GM19035 (cell line): ENCODE results near the gene CLTCL1.

Experiments used
- ATAC-seq: cut with Tn5 transposase; IDR thresholded peaks from one replicate; pipeline ENCODE4 v1.9.1; 2021; ENCODE audit not compliant: unreplicated experiment

The CLTCL1 gene

GRCh38 chr22:19133561-19133960 is 158.0 kb downstream of the CLTCL1 start:
- ATAC-seq, result no peak

- ATAC-seq, result no peak
Measured at GRCh38 chr22:19132693-19133400, 158.7 kb downstream of the CLTCL1 start.

GRCh38 chr22:19132153-19132552 is 159.4 kb downstream of the CLTCL1 start:
- ATAC-seq, result no peak

DNA sequence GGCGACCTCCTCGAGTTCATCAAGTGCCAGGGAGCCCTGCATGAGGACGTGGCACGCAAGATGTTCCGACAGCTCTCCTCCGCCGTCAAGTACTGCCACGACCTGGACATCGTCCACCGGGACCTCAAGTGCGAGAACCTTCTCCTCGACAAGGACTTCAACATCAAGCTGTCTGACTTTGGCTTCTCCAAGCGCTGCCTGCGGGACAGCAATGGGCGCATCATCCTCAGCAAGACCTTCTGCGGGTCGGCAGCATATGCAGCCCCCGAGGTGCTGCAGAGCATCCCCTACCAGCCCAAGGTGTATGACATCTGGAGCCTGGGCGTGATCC is 159.9 kb downstream of the CLTCL1 start:
- ATAC-seq, result no peak

DNA sequence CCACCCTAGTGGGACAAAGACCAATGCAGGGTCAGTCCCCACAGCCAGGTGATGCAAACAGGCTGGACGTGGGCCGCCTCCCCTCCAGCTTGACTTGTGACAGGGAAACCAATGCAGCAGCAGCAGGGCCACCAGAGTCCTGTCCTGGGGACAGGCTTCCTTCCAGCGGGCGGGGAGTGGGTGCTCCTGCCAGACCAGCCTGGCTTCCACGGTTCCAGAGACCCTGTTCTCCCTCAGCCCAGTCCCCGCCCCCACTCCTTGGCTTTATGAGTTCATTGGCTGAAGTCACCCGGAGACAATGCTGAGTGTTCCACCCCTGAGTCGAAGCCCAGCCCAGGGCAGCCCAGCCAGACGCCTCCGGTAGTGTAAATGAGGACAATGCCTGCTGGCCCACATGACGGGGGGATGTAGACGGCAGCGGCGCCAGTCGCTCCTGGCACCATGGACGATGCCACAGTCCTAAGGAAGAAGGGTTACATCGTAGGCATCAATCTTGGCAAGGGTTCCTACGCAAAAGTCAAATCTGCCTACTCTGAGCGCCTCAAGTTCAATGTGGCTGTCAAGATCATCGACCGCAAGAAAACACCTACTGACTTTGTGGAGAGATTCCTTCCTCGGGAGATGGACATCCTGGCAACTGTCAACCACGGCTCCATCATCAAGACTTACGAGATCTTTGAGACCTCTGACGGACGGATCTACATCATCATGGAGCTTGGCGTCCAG is 160.4 kb downstream of the CLTCL1 start, which contains the start of gene TSSK2:
Gene TSSK2 (plus strand): TSS at position 350 of the 726 bp plus-strand sequence. CDS start 92 bp downstream, at position 442.
- no peak for ATAC-seq

DNA sequence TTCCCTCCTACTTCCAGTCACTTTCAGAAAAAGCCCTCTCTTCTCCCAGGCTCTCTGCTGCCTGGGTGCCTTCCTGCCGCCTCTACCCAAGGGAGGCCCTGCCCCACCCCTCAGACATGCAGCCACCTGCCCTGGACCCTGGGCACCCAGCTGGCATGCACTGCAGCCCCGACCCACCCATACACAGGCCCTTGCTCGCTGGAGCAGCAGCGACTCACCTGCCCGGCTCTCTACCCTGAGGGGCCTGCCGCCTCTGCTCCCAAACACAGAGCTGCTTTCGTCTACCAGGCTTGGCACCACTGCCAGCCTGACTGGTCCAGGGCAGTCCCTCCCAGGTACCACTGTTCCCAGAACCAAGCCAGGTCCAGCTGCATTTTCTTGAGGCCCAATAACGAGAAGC is 161.6 kb downstream of the CLTCL1 start:
- no peak for ATAC-seq
